ENCODE measurements around the gene DMRT1.
"Not testable (repeated sequence)": the region's sequence is repeated elsewhere in the genome, so short reads cannot be mapped to it uniquely, and the experiment has no call there.

The DMRT1 gene

DNA sequence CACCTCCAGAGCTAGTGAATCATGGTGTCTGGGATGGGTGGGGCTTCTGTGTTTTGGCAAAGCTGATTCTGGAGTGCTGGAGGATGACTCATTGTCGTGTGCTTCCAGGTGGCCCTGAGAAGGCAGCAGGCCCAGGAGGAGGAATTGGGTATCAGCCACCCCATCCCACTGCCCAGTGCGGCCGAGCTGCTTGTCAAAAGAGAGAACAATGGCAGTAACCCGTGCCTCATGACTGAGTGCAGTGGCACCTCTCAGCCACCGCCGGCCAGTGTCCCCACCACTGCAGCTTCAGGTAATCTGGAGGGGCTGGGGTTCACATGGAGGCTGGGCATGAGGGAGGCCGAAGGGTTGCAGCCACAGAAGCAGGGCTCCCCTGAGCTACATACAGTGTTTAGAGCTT, 5.4 kb downstream of the DMRT1 start:
- Histone ChIP-seq H3K4me3 (ENCODE audit: low read depth in 1 of 2, low read length in 1 of 2) (no peak overlapping the region), H3K4me1 (ENCODE audit: control insufficient read depth in 1 of 2, insufficient read depth in 1 of 2, low read depth in 1 of 2, low read length in 1 of 2) (peaks cover 0 to under 1% of the 10 kb centered on the region in 2 experiments), H3K27ac (no peak overlapping the region), H3K36me3 (no peaks in the 10 kb centered on the region), H3K9me3 (no peaks in the 10 kb centered on the region), H3K27me3 (peaks cover 91% of the 10 kb centered on the region)
- TF ChIP-seq, protein P1, sequence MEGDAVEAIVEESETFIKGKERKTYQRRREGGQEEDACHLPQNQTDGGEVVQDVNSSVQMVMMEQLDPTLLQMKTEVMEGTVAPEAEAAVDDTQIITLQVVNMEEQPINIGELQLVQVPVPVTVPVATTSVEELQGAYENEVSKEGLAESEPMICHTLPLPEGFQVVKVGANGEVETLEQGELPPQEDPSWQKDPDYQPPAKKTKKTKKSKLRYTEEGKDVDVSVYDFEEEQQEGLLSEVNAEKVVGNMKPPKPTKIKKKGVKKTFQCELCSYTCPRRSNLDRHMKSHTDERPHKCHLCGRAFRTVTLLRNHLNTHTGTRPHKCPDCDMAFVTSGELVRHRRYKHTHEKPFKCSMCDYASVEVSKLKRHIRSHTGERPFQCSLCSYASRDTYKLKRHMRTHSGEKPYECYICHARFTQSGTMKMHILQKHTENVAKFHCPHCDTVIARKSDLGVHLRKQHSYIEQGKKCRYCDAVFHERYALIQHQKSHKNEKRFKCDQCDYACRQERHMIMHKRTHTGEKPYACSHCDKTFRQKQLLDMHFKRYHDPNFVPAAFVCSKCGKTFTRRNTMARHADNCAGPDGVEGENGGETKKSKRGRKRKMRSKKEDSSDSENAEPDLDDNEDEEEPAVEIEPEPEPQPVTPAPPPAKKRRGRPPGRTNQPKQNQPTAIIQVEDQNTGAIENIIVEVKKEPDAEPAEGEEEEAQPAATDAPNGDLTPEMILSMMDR (IDR thresholded peaks at IDR 0.05) = no peak

DNA sequence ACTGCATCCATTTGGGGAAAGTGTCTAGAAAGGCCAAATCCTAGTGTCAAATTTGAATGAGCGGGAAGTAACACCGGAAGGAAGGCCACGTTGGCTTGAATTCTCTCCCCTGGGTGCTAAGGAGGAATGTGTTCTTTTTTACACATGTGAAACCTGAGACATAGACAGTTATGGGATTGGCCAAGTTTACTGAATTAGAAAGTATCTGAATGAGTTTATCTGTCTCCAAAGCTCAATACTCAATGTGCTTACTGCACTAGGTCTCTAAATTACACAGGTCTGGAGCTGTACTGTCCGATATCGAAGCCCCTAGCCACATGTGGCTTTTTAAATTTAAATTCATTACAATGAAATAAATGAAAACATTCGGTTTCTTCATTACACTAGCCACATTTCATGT, 6.0 kb downstream of the DMRT1 start:
- no peaks in the 10 kb centered on the region for H3K4me1 ChIP-seq (ENCODE audit: control insufficient read depth in 1 of 2, insufficient read depth in 1 of 2, low read depth in 1 of 2, low read length in 1 of 2)
- H3K27ac ChIP-seq = no peak overlapping the region
- no peaks in the 10 kb centered on the region for H3K9me3 ChIP-seq
- H3K36me3 ChIP-seq = no peaks in the 10 kb centered on the region
- peaks cover 86% of the 10 kb centered on the region for H3K27me3 ChIP-seq
- H3K4me3 ChIP-seq (ENCODE audit: low read depth in 1 of 2, low read length in 1 of 2) = no peak overlapping the region
- TF ChIP-seq, protein P1 (IDR thresholded peaks at IDR 0.05) = no peak

DNA sequence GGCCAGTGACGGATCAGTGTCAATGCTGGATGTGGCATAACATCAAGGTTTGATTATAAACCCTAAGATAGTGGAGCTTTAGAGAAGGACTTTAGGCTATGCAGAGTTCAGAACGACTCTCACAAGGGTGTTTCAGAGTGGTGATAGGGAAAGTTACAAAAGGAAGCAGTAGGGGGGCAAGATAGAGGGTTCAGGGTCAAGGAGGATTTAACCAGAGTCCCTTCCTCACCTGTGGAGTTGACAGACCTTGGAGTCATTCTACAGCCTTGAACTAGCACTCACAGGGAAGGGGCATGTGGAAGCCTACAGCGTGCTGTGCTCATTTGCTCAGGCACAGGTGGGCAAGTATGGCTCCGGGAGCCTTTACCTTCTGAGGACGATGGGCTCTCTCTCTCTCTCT, 7.9 kb downstream of the DMRT1 start:
- Histone ChIP-seq H3K27ac (no peak overlapping the region), H3K4me3 (ENCODE audit: low read depth in 1 of 2, low read length in 1 of 2) (no peak overlapping the region), H3K27me3 (peaks cover 84% of the 10 kb centered on the region), H3K4me1 (ENCODE audit: control insufficient read depth in 1 of 2, insufficient read depth in 1 of 2, low read depth in 1 of 2, low read length in 1 of 2) (no peaks in the 10 kb centered on the region), H3K36me3 (no peaks in the 10 kb centered on the region), H3K9me3 (no peaks in the 10 kb centered on the region)
- TF ChIP-seq, protein P1 (IDR thresholded peaks at IDR 0.05) = no peak

DNA sequence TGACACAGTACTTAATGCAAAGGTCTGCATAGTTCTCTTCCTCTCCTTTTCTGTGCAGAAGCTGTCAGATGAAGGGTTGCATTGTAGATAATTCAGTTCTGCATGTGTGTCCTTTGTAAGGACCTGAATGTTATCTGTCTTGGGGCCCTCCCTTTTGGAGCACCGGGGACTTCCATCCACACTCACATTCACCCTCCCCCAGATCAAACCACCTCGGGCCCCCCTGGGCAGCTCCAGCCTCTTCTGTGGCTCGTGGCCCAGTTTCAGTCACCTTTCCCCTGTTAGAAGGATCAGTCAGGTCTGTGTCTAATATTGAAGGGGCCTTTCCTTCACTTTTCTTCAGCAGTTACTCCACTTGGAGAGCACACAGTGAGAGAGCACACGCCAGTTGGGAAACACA, 11.0 kb downstream of the DMRT1 start:
- Histone ChIP-seq H3K27me3 (peaks cover 76% of the 10 kb centered on the region), H3K9me3 (no peaks in the 10 kb centered on the region), H3K4me1 (ENCODE audit: control insufficient read depth in 1 of 2, insufficient read depth in 1 of 2, low read depth in 1 of 2, low read length in 1 of 2) (no peaks in the 10 kb centered on the region), H3K4me3 (ENCODE audit: low read depth in 1 of 2, low read length in 1 of 2) (no peak overlapping the region), H3K27ac (no peak overlapping the region), H3K36me3 (no peaks in the 10 kb centered on the region)
- TF ChIP-seq, protein P1 (IDR thresholded peaks at IDR 0.05) = no peak

DNA sequence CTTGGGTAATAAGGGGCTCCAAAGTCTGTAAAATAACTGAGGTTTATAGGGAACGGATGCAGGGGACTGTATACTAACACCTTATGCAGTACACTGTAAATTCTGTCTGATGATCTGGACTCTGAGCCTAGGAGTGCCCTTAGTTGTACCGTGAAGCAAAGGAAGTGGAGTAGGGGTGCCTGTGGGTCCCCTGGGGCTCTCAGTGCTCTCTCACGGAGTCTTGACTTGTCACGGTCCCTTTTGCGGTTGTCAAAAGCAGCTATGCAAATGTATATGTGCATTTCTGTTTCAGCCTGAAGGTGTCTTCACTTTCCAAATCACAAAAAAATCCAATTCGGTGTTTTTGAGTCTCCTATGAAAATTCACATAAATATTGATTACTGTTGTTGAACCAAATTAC, 17.8 kb downstream of the DMRT1 start:
- Histone ChIP-seq H3K9me3 (no peaks in the 10 kb centered on the region), H3K27me3 (peaks cover 51% of the 10 kb centered on the region), H3K4me1 (ENCODE audit: control insufficient read depth in 1 of 2, insufficient read depth in 1 of 2, low read depth in 1 of 2, low read length in 1 of 2) (no peaks in the 10 kb centered on the region), H3K36me3 (no peaks in the 10 kb centered on the region), H3K4me3 (ENCODE audit: low read depth in 1 of 2, low read length in 1 of 2) (no peak overlapping the region), H3K27ac (no peak overlapping the region)
- TF ChIP-seq, protein P1 (IDR thresholded peaks at IDR 0.05) = no peak

DNA sequence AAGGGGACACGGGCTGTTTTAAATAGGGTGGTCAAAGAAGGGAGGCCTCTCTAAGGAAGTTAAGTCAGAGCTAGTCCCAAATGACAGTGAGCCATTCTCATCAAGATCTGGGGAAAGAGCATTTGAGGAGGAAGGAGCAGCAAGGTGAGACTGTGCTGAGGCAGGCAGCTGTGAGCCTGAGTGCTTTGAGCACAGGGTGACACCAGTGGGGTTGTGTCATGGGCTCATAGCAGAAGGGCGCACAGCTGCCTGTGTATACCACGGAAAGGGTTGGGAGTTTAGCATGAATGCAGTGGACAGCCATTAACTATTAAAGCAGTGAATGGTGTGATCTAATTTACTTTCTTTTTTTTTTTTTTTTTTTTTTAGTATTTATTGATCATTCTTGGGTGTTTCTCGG, 19.2 kb downstream of the DMRT1 start:
- TF ChIP-seq, protein P1 (IDR thresholded peaks at IDR 0.05) = no peak
- Histone ChIP-seq H3K27ac (no peak overlapping the region), H3K27me3 (peaks cover 38% of the 10 kb centered on the region), H3K4me1 (ENCODE audit: control insufficient read depth in 1 of 2, insufficient read depth in 1 of 2, low read depth in 1 of 2, low read length in 1 of 2) (no peaks in the 10 kb centered on the region), H3K9me3 (no peaks in the 10 kb centered on the region), H3K36me3 (no peaks in the 10 kb centered on the region), H3K4me3 (ENCODE audit: low read depth in 1 of 2, low read length in 1 of 2) (no peak overlapping the region)

DNA sequence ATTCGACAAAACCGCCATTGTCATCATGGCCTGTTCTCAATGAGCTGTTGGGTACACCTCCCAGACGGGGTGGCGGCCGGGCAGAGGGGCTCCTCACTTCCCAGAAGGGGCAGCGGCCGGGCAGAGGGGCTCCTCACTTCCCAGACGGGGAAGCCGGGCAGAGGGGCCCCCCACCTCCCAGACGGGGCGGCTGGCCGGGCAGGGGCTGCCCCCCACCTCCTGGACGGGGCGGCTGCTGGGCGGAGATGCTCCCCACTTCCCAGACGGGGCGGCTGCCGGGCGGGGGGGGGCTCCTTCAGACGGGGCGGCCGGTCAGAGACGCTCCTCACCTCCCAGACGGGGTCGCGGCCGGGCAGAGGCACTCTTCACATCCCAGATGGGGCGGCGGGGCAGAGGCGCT, 20.0 kb downstream of the DMRT1 start:
- not testable (repeated sequence) for H3K4me1 ChIP-seq (ENCODE audit: control insufficient read depth in 1 of 2, insufficient read depth in 1 of 2, low read depth in 1 of 2, low read length in 1 of 2); H3K9me3 ChIP-seq; H3K36me3 ChIP-seq; H3K4me3 ChIP-seq (ENCODE audit: low read depth in 1 of 2, low read length in 1 of 2); H3K27ac ChIP-seq
- peaks cover 31% of the 10 kb centered on the region for H3K27me3 ChIP-seq
